ENCODE data around the gene MAP3K13.

GRCh38 chr3:185320949-185321348 is 42.0 kb upstream of the MAP3K13 start:
- TF ChIP-seq CTCF (IDR thresholded peaks at IDR 0.05) (no peak), ZFX (IDR thresholded peaks at IDR 0.05; ENCODE audit: borderline replicate concordance) (no peak)

All from 22Rv1 (cell line).